ENCODE measurements around the gene GBF1.
"Not testable (repeated sequence)": the region's sequence is repeated elsewhere in the genome, so short reads cannot be mapped to it uniquely, and the experiment has no call there.

GBF1 gene

GRCh38 chr10:102302611-102303010 lies 57.3 kb downstream of the GBF1 start:
- H3K36me3 ChIP-seq (ENCODE audit: insufficient read depth): no peaks in the 10 kb centered on the region
- H4K20me1 ChIP-seq (ENCODE audit: insufficient read depth): no peaks in the 10 kb centered on the region
- H2AFZ ChIP-seq (ENCODE audit: low read depth): no peak overlapping the region
- H3K4me3 ChIP-seq (IDR thresholded peaks at IDR 0.05; ENCODE audit: insufficient read depth, low read depth, low read length): no peak overlapping the region
- H3K4me2 ChIP-seq: no peak overlapping the region
- peaks cover 16% of the 10 kb centered on the region; the same call in 1 of the 2 replicates for H3K79me2 ChIP-seq (ENCODE audit: insufficient read depth, low read depth)
- no peak for TF ChIP-seq CTCF (conservative IDR thresholded peaks at IDR 0.05; ENCODE audit: low read depth, low read length)
- H3K27ac ChIP-seq: no peak overlapping the region
- H3K27me3 ChIP-seq (ENCODE audit: insufficient read depth, low read depth): no peaks in the 10 kb centered on the region
- H3K4me1 ChIP-seq (ENCODE audit: low read depth, poor library complexity, severe bottlenecking): peaks cover 26% of the 10 kb centered on the region
- H3K9ac ChIP-seq: no peak overlapping the region

- Histone ChIP-seq H3K4me2 (no peak overlapping the region), H3K27ac (no peak overlapping the region), H3K79me2 (ENCODE audit: insufficient read depth, low read depth) (peaks cover 8% of the 10 kb centered on the region; the same call in 1 of the 2 replicates), H3K36me3 (ENCODE audit: insufficient read depth) (no peaks in the 10 kb centered on the region), H4K20me1 (ENCODE audit: insufficient read depth) (no peaks in the 10 kb centered on the region), H2AFZ (ENCODE audit: low read depth) (no peak overlapping the region), H3K4me3 (IDR thresholded peaks at IDR 0.05; ENCODE audit: insufficient read depth, low read depth, low read length) (no peak overlapping the region), H3K4me1 (ENCODE audit: low read depth, poor library complexity, severe bottlenecking) (no peaks in the 10 kb centered on the region), H3K9ac (no peak overlapping the region), H3K27me3 (ENCODE audit: insufficient read depth, low read depth) (no peaks in the 10 kb centered on the region)
- no peak for TF ChIP-seq CTCF (conservative IDR thresholded peaks at IDR 0.05; ENCODE audit: low read depth, low read length)
Observed at GRCh38 chr10:102306006-102306405, 60.7 kb downstream of the GBF1 start.

GRCh38 chr10:102306710-102307109 lies 61.4 kb downstream of the GBF1 start:
- no peak overlapping the region for H2AFZ ChIP-seq (ENCODE audit: low read depth)
- H3K4me2 ChIP-seq: no peak overlapping the region
- H3K4me1 ChIP-seq (ENCODE audit: low read depth, poor library complexity, severe bottlenecking): no peaks in the 10 kb centered on the region
- H4K20me1 ChIP-seq (ENCODE audit: insufficient read depth): no peaks in the 10 kb centered on the region
- no peaks in the 10 kb centered on the region for H3K27me3 ChIP-seq (ENCODE audit: insufficient read depth, low read depth)
- H3K4me3 ChIP-seq (IDR thresholded peaks at IDR 0.05; ENCODE audit: insufficient read depth, low read depth, low read length): no peak overlapping the region
- TF ChIP-seq CTCF (conservative IDR thresholded peaks at IDR 0.05; ENCODE audit: low read depth, low read length): no peak
- H3K36me3 ChIP-seq (ENCODE audit: insufficient read depth): no peaks in the 10 kb centered on the region
- no peak overlapping the region for H3K9ac ChIP-seq
- H3K27ac ChIP-seq: no peak overlapping the region
- H3K79me2 ChIP-seq (ENCODE audit: insufficient read depth, low read depth): peaks cover 8% of the 10 kb centered on the region; the same call in 1 of the 2 replicates

- not testable (repeated sequence) for H3K4me2 ChIP-seq; H3K27ac ChIP-seq; H3K9ac ChIP-seq; H3K79me2 ChIP-seq (ENCODE audit: insufficient read depth, low read depth); H3K4me1 ChIP-seq (ENCODE audit: low read depth, poor library complexity, severe bottlenecking); H3K4me3 ChIP-seq (IDR thresholded peaks at IDR 0.05; ENCODE audit: insufficient read depth, low read depth, low read length); H3K27me3 ChIP-seq (ENCODE audit: insufficient read depth, low read depth); H4K20me1 ChIP-seq (ENCODE audit: insufficient read depth); H2AFZ ChIP-seq (ENCODE audit: low read depth); H3K36me3 ChIP-seq (ENCODE audit: insufficient read depth)
Observed at GRCh38 chr10:102308318-102308717, 63.0 kb downstream of the GBF1 start.

- H3K4me3 ChIP-seq (IDR thresholded peaks at IDR 0.05; ENCODE audit: insufficient read depth, low read depth, low read length): no peak overlapping the region
- no peaks in the 10 kb centered on the region; the same call in 1 of the 2 replicates for H4K20me1 ChIP-seq (ENCODE audit: insufficient read depth)
- H3K4me2 ChIP-seq: no peak overlapping the region
- no peaks in the 10 kb centered on the region for H3K27me3 ChIP-seq (ENCODE audit: insufficient read depth, low read depth)
- no peak overlapping the region for H3K9ac ChIP-seq
- no peak overlapping the region for H2AFZ ChIP-seq (ENCODE audit: low read depth)
- no peaks in the 10 kb centered on the region for H3K36me3 ChIP-seq (ENCODE audit: insufficient read depth)
- no peak for TF ChIP-seq CTCF (conservative IDR thresholded peaks at IDR 0.05; ENCODE audit: low read depth, low read length)
- peaks cover 8% of the 10 kb centered on the region; the same call in 1 of the 2 replicates for H3K79me2 ChIP-seq (ENCODE audit: insufficient read depth, low read depth)
- no peak overlapping the region for H3K27ac ChIP-seq
- peaks cover 4% of the 10 kb centered on the region for H3K4me1 ChIP-seq (ENCODE audit: low read depth, poor library complexity, severe bottlenecking)
Observed at GRCh38 chr10:102309236-102309635, 63.9 kb downstream of the GBF1 start.

All from KMS-11 (cell line).